ENCODE measurements around the gene TLE4.

The TLE4 gene

GRCh38 chr9:79581794-79582193 is 10.0 kb downstream of the TLE4 start:
- no peak for DNase-seq (ENCODE audit: low spot score)
- no peak for TF ChIP-seq CTCF (IDR thresholded peaks at IDR 0.05; ENCODE audit: extremely low read depth, insufficient read depth, missing control alignments)
- in situ Hi-C loops (cut with MboI; ENCODE audit: low pct_unique_long_range_greater_than_20kb, low sequenced_read_pairs, unreplicated experiment): no loop called here

- in situ Hi-C loops (cut with MboI; ENCODE audit: low pct_unique_long_range_greater_than_20kb, low sequenced_read_pairs, unreplicated experiment): no loop called here
- TF ChIP-seq CTCF (IDR thresholded peaks at IDR 0.05; ENCODE audit: extremely low read depth, insufficient read depth, missing control alignments): no peak
- DNase-seq (ENCODE audit: low spot score): no peak
Observed at GRCh38 chr9:79583952-79584654, 12.3 kb downstream of the TLE4 start.

DNA sequence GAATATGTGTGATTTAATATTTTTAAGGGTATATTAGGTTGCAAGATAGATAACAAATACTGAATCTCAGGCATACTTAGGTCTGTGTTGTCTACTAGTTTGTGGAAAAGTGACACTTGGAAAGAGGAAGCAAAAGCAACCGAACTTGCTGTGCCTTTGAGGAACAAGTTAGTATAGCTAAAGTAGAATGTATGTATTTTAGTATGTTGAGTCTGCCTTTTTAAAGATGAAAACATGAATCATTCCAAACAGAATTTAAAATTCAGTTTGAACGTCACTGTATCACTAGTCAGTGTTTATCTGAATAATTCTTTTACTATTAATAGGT is 12.9 kb downstream of the TLE4 start:
- no peak for DNase-seq (ENCODE audit: low spot score)

DNA sequence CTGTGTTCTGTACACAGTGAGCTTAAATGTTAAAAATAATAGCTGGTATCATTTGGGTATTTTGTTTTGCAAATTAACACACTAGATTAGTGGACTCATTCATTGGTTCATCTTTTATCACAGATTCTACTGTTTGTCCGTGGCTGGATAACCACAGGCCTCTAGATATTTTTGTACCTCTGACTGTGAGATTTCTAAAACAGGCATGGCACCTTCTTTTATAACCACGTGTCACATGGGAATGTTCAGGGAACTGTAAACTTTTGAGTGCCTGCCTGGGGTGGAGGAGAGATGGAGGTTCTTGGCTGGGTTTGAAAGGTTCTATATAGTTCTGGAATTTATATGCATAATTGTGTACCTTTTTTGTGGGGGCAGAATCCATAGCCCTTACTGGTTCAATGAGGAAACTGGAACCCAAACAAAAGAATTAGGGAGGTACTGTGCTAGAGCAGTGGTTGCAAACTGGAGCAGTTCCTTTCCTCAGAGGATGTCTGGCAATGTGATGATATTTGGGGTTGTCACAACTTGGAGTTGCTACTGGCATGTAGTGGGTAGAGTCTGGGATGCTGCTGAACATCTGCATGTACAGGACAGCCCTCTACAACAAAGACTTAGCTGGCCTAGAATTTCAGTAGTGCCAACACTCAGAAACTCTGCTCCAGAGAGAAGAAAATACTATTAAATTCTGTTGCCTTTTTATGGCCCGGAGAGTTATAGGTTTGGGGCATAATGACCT is 16.9 kb downstream of the TLE4 start:
- TF ChIP-seq CTCF (IDR thresholded peaks at IDR 0.05; ENCODE audit: extremely low read depth, insufficient read depth, missing control alignments): no peak
- in situ Hi-C loops (cut with MboI; ENCODE audit: low pct_unique_long_range_greater_than_20kb, low sequenced_read_pairs, unreplicated experiment): no loop called here
- no peak for DNase-seq (ENCODE audit: low spot score)

More for the DNA sequence above, 12.9 kb downstream of the TLE4 start:
- no peak for TF ChIP-seq CTCF (IDR thresholded peaks at IDR 0.05; ENCODE audit: extremely low read depth, insufficient read depth, missing control alignments)
- in situ Hi-C loops (cut with MboI; ENCODE audit: low pct_unique_long_range_greater_than_20kb, low sequenced_read_pairs, unreplicated experiment): no loop called here

DNA sequence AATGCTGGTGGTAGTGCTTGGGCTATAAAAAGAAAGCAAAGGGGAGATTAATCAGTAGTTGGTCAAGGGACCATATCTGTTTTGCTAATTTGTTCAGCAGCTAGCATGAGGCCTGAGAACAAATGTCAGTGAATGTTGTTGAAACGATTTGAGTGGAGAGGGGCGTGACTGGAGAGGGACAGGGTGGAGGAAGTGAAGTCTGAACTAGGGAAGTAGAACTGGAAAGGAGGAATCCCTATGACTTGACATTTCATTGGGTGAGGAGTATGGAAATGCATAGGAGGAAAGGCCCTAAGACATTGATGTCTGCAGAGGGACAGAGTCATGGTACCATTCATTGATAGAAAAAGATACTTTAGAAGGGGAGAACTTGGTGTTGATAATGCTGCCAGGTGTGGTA is 19.7 kb downstream of the TLE4 start:
- no peak for TF ChIP-seq CTCF (IDR thresholded peaks at IDR 0.05; ENCODE audit: extremely low read depth, insufficient read depth, missing control alignments)
- no peak for DNase-seq (ENCODE audit: low spot score)
- in situ Hi-C loops (cut with MboI; ENCODE audit: low pct_unique_long_range_greater_than_20kb, low sequenced_read_pairs, unreplicated experiment): no loop called here

GRCh38 chr9:79592726-79593493 is 21.1 kb downstream of the TLE4 start:
- in situ Hi-C loops (cut with MboI; ENCODE audit: low pct_unique_long_range_greater_than_20kb, low sequenced_read_pairs, unreplicated experiment): no loop called here
- DNase-seq (ENCODE audit: low spot score): no peak
- TF ChIP-seq CTCF (IDR thresholded peaks at IDR 0.05; ENCODE audit: extremely low read depth, insufficient read depth, missing control alignments): no peak
